Ishikawa (cell line): ENCODE data around the gene ROR1.

ENCODE experiments used
- CEBPB ChIP-seq: IDR thresholded peaks from 2 replicates; pipeline ENCODE4 v1.6.1; 2012
- CREB1 ChIP-seq: IDR thresholded peaks from 2 replicates; pipeline ENCODE4 v1.6.1; 2012; ENCODE audit warnings: low read depth
- EGR1 ChIP-seq: IDR thresholded peaks from 2 replicates; pipeline ENCODE4 v1.6.1; 2012
- EP300 ChIP-seq: IDR thresholded peaks from 2 replicates; pipeline ENCODE4 v1.6.1; 2012; ENCODE audit warnings: borderline replicate concordance
- FOXM1 ChIP-seq: IDR thresholded peaks from 2 replicates; pipeline ENCODE4 v1.6.1; 2012; ENCODE audit warnings: low read depth, borderline replicate concordance
- MAX ChIP-seq: IDR thresholded peaks from 2 replicates; pipeline ENCODE4 v1.6.1; 2012
- NFIC ChIP-seq: IDR thresholded peaks from 2 replicates; pipeline ENCODE4 v1.6.1; 2012
- RAD21 ChIP-seq: IDR thresholded peaks from 2 replicates; pipeline ENCODE4 v1.6.1; 2012; ENCODE audit warnings: low read depth
- REST ChIP-seq: IDR thresholded peaks from 2 replicates; pipeline ENCODE4 v1.6.1; 2012; ENCODE audit warnings: low read depth, mild to moderate bottlenecking
- TAF1 ChIP-seq: IDR thresholded peaks from 2 replicates; pipeline ENCODE4 v1.6.1; 2012; ENCODE audit warnings: low read depth, mild to moderate bottlenecking
- TCF12 ChIP-seq: IDR thresholded peaks from 2 replicates; pipeline ENCODE4 v1.6.1; 2012; ENCODE audit warnings: low read depth
- TEAD4 ChIP-seq: IDR thresholded peaks from 2 replicates; pipeline ENCODE4 v1.6.1; 2012
- USF1 ChIP-seq: IDR thresholded peaks from 2 replicates; pipeline ENCODE4 v1.6.1; 2012
- YY1 ChIP-seq: IDR thresholded peaks from 2 replicates; pipeline ENCODE4 v1.6.1; 2012; ENCODE audit warnings: low read depth
- ZBTB7A ChIP-seq: IDR thresholded peaks from 2 replicates; pipeline ENCODE4 v1.6.1; 2012; ENCODE audit warnings: low read depth

The ROR1 gene

GRCh38 chr1:63940440-63940839 lies 166.6 kb downstream of the ROR1 start:
- no peak for TF ChIP-seq YY1
- no peak for TF ChIP-seq NFIC
- no peak for TF ChIP-seq REST
- no peak for TF ChIP-seq CREB1
- no peak for TF ChIP-seq ZBTB7A
- TF ChIP-seq EP300, result no peak
- no peak for TF ChIP-seq USF1
- no peak for TF ChIP-seq FOXM1
- no peak for TF ChIP-seq EGR1
- no peak for TF ChIP-seq MAX
- TF ChIP-seq TCF12, result no peak

- TF ChIP-seq TAF1 (no peak), USF1 (no peak), TEAD4 (no peak), MAX (no peak), TCF12 (no peak), FOXM1 (no peak), NFIC (no peak)
These were observed 169.6 kb downstream of the ROR1 start for GRCh38 chr1:63943393-63943792.

- no peak for TF ChIP-seq RAD21
- no peak for TF ChIP-seq EGR1
- TF ChIP-seq TCF12, result no peak
- no peak for TF ChIP-seq YY1
- no peak for TF ChIP-seq FOXM1
- TF ChIP-seq ZBTB7A, result no peak
- no peak for TF ChIP-seq EP300
- no peak for TF ChIP-seq TAF1
- TF ChIP-seq MAX, result no peak
- no peak for TF ChIP-seq TEAD4
- TF ChIP-seq USF1, result no peak
- TF ChIP-seq REST, result no peak
- no peak for TF ChIP-seq CEBPB
- no peak for TF ChIP-seq CREB1
- no peak for TF ChIP-seq NFIC
These were observed 172.1 kb downstream of the ROR1 start for GRCh38 chr1:63945943-63946342.

- no peak for TF ChIP-seq USF1
- TF ChIP-seq FOXM1, result no peak
- TF ChIP-seq EGR1, result no peak
- no peak for TF ChIP-seq YY1
- no peak for TF ChIP-seq RAD21
- TF ChIP-seq CEBPB, result no peak
- TF ChIP-seq MAX, result no peak
- TF ChIP-seq TAF1, result no peak
These were observed 173.2 kb downstream of the ROR1 start for GRCh38 chr1:63946866-63947491.

- TF ChIP-seq REST, result no peak
- TF ChIP-seq CEBPB, result no peak
These were observed 174.1 kb downstream of the ROR1 start for GRCh38 chr1:63947904-63948303.
